SIG-M5 treated with dmso at 0.1 percent for 504 hours (cell line): ENCODE results near the gene CLEC2L.
A peak's percentile ranks its signal among the peaks of the same experiment; 100 is the strongest.

Experiments
- DNase-seq: peaks from one replicate; lab custom pipeline; 2025; ENCODE audit not compliant: unreplicated experiment; lab: John Stamatoyannopoulos, UW

The CLEC2L gene

GRCh38 chr7:139523199-139523941 is at the start of gene CLEC2L:
Gene CLEC2L, plus strand, starts transcription at chr7:139523685. Its CDS starts 243 bp downstream, at chr7:139523928.
- no peak for DNase-seq

GRCh38 chr7:139476139-139476538 is 47.3 kb upstream of the CLEC2L start:
- DNase-seq, result no peak

DNA sequence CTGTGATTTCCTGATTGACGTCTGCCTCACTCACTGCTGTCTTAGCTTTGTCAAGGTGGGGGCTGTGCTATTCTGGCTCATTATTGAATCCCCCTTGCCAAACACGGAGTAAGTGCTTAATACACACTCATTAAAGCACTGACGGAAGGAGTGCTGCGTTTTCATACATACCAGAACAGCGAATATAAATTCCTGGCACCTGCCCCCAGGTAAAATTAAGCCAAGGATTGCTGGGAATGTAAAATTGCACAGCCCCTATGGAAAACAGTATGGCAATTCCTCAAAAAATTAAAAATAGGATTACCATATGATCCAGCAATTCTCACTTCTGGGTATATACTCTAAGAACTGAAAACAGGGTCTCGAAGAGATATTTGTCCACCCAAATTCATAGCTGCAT is 46.6 kb upstream of the CLEC2L start:
- no peak for DNase-seq

- DNase-seq, result no peak
Observed at GRCh38 chr7:139479620-139480019, 43.9 kb upstream of the CLEC2L start.

GRCh38 chr7:139481364-139481763 is 42.1 kb upstream of the CLEC2L start:
- DNase-seq, result no peak

DNA sequence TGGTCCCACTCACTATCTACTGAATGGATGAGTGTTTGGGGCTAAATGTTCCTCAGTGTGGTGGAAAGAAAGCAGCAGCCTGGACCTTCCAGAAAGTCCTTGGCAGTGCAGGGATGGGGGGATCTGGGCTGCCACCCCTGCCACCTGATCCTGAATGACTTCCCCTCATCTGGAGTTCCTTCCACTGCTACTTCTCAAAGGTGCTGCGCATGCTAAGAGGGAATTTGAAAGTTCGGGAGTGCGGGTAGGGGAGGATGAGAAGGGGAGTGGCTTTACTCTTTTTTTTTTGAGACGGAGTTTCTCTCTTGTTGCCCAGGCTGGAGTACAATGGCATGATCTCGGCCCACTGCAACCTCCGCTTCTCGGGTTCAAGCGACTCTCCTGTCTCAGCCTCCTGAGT is 41.4 kb upstream of the CLEC2L start:
- no peak for DNase-seq

DNA sequence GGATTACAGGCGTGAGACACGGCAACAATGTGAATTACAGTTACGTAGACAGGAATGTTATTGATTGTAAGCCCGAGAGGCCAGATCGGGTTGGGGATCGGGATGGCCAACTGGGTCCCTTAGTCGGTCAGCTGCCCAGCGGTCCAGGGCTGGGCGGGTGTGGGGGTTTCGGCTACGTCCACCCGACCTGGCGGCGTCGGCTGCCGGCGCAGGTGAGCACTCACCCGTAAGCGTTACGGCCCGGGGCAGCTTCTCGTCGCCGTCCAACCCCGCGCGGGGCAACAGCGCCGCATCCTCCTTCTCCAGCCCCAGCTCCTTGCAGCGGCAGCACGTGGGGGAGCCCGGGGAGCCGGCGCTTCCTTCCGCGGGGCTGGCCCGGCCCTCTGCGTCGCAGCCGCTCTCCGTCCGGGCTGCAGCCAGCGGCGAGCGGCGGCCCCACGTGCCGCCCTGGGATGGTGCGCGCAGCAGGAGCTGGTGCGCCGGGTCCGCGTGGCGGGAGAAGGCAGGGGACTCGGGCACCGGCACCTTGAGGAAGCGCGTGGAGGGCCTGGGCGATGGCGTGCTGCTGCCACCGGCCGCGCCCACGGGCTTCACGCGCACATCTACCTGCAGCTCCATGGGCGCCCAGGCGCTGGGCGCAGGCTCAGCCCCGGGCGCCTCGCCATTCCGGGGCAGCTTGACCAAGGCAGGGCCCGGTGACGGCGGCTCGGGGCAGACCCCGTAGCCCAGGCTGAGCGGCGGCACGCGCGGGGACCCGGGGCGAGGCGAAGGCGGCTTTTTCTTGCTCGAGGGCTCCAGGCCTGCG is 40.6 kb upstream of the CLEC2L start:
- no peak for DNase-seq

DNA sequence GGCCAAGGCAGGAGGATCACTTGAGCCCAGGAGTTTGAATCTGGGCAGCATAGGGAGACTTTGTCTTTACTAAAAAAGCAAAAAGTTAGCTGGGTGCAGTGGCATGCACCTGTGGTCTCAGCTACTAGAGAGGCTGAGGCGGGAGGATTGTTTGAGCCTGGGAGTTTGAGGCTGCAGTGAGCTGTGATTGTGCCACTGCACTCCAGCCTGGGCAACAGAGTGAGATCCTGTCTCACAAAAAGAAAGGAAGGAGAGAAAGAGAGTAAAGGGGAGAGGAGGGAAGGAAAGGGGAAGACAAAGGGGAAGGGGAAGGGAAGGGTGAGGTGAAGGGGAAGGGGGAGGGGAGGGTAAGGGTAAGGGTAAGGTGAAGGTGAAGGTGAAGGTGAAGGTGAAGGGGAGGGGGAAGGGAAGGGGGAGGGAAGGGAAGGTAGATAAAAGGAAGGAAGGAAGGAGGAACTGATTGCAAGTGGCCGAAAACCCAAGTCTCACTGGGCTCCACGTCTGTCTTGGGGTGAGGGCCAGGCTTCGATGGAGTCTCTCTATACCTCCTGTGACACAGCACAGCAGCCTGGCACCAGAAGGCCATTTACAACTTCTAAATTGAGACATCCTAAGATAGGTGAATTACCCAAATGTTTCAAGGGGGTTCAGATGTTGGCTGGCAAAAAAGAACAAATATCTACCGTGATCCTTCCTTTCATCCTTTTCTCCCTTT is 36.0 kb upstream of the CLEC2L start:
- no peak for DNase-seq

- no peak for DNase-seq
Observed at GRCh38 chr7:139488810-139489209, 34.7 kb upstream of the CLEC2L start.

DNA sequence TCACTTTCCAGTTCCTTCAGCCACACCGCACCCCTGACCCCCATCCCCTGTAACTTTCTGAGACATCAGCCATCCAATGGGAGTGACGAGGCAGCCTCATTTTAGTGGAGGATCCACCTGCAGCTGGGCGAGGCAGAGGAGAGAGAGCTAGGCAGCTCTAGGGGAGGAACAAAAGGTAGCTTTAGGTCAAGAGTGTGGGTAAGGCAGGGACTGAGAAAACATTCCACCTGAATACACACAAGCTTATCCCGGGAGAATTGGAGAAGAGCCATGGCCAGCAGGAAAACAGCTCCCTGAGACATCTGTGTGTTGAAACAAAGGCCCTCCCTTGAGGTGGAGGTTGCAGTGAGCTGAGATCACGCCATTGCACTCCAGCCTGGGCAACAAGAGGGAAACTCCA is 33.4 kb upstream of the CLEC2L start:
- DNase-seq, result no peak

DNA sequence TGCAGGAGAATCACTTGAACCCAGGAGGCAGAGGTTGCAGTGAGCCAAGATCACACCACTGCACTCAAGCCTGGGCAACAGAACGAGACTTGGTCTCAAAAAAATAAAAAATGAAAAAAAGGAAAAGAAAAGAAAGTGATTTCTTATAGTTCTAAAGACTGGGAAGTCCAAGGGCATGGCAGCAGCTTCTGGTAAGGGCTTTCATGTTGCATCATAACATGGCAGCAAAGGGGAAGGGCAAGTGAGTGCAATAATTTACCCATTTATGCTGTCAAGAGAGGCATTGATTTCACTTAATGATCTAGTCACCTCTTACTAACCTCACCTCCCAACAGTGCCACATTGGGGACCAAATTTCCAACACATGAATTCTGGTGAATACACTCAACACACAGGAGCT is 31.2 kb upstream of the CLEC2L start:
- no peak for DNase-seq

DNA sequence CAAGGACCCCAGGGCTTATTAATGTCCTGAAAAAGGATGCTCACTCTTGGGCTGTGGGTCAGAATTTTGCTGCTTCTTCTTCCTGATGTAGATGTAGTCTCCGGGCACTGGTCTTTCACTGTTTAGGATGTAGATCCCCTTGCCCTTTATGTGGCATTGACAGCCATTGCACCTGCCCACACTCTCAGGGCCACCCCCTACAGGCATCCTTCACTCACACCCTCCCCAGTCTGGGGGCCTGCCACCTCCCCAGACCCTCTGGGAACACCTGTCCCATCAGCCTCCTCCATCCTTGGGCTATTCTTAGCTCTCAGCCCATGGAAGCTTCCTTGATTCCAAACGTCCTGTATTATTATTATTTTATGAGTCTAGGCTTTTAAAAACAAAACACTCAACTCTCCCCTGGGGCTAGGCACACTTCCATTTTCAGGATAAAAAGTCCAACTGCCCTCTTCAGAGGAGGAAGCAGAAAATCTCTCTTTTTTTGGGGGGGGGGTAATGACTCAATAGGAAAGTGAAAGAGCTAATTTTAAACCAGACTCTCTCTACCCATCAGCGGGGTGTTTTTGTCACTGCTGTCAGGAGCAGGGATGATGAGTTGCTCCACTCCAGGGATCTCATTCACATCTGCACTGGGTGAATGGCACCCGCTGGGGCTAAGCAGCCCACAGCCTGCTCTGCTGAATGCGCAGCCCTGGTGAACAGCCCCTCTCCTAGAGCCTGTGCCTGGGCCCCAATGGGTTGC is 28.5 kb upstream of the CLEC2L start:
- peak; percentile 73 for DNase-seq

- DNase-seq, result no peak
Observed at GRCh38 chr7:139495580-139496125, 27.8 kb upstream of the CLEC2L start.

DNA sequence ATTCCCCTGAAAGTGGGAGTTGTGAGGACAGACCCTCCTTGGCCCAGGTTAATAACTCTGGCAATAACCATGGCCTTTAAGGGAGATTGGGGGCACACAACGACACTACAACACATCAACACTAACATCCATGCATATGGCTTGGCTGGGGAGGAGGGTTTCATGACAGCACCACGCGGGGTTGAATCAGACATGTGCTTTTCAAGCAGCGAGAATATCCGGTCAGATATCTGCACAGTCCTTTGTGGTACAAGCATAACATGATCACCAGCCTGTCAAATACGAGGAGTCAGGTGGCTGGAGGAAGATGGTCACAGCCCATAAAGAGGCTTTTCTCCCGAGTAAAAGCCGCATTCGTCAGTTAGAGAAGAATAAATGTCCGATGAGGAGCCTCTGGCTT is 27.0 kb upstream of the CLEC2L start:
- DNase-seq, result no peak

- no peak for DNase-seq
Observed at GRCh38 chr7:139500770-139501138, 22.7 kb upstream of the CLEC2L start.

DNA sequence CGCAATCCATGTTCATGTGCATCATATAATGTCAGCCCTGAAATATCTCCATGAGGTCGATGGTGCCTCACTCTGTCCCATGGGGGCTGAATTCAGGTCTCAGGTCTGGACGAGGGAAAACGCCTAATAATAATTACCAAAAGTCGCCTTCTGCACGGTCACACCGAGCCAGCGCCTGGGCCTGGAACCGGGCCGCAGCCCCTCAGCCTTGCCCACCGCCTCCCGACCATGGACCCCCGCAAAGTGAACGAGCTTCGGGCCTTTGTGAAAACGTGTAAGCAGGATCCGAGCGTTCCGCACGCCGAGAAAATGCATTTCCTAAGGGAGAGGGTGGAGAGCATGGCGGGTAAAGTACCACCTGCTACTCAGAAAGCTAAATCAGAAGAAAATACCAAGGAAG is 21.3 kb upstream of the CLEC2L start:
- no peak for DNase-seq

- DNase-seq, result no peak
Observed at GRCh38 chr7:139505563-139505962, 17.9 kb upstream of the CLEC2L start.

DNA sequence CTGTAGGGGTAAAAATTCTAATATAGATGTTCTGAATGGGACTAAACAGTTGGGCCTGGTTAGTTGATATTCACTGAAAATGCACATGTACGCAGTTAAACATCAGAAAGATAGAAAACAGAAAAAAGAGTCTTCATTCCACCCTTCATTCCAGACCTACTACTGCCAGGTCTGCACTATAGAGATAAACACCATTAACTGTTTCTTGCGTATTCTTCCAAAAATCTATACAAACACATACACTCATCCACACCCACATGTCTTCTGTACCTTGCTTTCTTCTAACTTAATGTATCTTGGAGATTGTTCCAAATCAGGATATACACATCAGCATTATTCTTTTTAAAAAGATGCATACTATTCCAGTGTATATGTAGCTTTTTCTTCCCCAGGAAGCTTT is 13.9 kb upstream of the CLEC2L start:
- no peak for DNase-seq

DNA sequence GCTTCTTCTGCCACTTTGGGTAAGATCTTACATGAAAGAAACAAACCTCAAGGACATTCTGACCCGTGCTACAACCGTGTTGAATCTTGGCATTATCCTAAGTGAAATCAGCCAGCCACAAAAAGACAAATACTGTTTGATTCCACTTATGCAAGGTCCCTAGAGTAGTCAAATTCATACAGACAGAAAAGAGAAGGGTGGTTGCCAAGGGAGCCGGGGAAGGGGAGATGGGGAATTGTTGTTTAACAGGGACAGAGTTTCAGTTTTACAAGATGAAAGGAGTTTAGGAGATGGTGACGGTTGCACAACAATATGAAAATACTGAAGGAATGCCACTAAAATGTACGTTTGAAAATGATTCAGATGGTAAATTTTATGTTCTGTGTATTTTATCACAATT is 12.2 kb upstream of the CLEC2L start:
- DNase-seq, result no peak

DNA sequence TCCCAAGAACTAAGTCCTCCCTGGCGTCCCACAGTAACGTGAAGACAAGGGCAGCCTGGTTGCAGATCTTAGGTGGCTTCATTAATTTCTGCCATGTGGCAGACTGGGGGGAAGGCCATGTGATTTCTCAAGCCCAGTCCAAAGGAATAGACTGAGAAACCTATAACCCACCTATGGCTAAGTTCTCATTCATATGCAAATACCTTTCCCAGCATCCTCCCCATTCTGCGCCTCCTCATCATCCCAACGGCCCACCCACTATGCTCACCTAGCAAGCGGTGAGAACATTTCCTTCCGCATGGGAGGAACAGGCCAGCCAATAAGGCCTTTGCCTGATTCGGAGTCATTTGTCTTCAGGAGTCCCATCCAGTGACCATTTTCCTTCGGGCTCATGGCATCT is 8.2 kb upstream of the CLEC2L start:
- DNase-seq, result no peak

DNA sequence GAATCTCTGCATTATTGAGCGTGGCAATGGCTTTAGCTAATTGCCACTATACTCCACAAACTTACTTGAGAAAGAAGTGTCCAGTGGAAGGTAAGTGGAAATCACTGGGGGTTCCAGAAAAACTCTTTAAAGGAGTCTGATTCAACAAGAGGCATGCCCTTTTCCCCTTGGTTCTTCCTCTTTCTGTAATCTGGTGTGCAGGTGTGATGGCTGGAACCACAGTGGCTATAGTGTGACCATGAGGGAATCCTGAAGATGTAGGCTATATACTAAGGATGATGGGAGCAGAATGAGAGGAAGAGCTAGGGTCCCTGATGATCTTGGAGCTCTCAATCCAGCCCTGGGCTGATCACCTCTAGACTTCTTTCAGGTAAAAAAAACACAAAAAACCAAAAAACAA is 2.0 kb upstream of the CLEC2L start:
- DNase-seq, result no peak
